IMR-90 (cell line): ENCODE measurements around the gene FUT6. TPM values are rescaled to one million over a fixed set of nuclear protein-coding genes. Genes with fewer than 3 reads are reported as not detected.

ENCODE experiments used
- ATAC-seq: fragments of 200-7000 bp; cut with Tn5 transposase; 2 replicates; pipeline ENCODE4 v1.9.1; 2020; ENCODE audit warnings: low read depth, mild to moderate bottlenecking, moderate library complexity
- BruUV-seq: library from RNA; stranded (reverse); fragments of 400-500 nt; replicated peaks from 2 replicates; lab custom pipeline; 2021; lab: Mats Ljungman, UMichigan
- CTCF ChIA-PET: fragments of 300-600 bp; formaldehyde crosslinking; extraction: SDS; loops from one replicate; lab custom pipeline; 2021; ENCODE audit warnings: antibody characterized with exemption; lab: Yijun Ruan, JAX
- POLR2A ChIA-PET: fragments of 300-600 bp; sonication (Branson Sonifier 250); formaldehyde crosslinking; loops from one replicate; lab custom pipeline; 2022; ENCODE audit warnings: antibody characterized with exemption; ENCODE audit not compliant: unreplicated experiment; lab: Charles Lee
- DNase-seq: peaks from one replicate; pipeline ENCODE4 v3.0.0; 2013
- H2AFZ ChIP-seq: replicated peaks from 2 replicates; pipeline ENCODE3; 2013; ENCODE audit warnings: low read length, mild to moderate bottlenecking; ENCODE audit not compliant: poor library complexity
- H2AK5ac ChIP-seq: 2 replicates; pipeline ENCODE4 v1.6.1; 2013; ENCODE audit warnings: low read depth, low read length, inconsistent platforms
- H2AK9ac ChIP-seq: replicated peaks from 2 replicates; pipeline ENCODE3; 2013; ENCODE audit warnings: mild to moderate bottlenecking, low read depth, low read length, moderate library complexity; ENCODE audit not compliant: poor library complexity
- H2BK120ac ChIP-seq: 2 replicates; pipeline ENCODE4 v1.6.1; 2013; ENCODE audit warnings: low read depth, low read length, inconsistent platforms
- H2BK15ac ChIP-seq: 3 replicates; pipeline ENCODE4 v1.6.1; 2013; ENCODE audit warnings: low read depth, low read length, inconsistent platforms
- H2BK20ac ChIP-seq: 2 replicates; pipeline ENCODE4 v1.6.1; 2013; ENCODE audit warnings: low read depth, mild to moderate bottlenecking, inconsistent platforms, low read length, moderate library complexity
- H2BK5ac ChIP-seq: 2 replicates; pipeline ENCODE4 v1.6.1; 2013; ENCODE audit warnings: mild to moderate bottlenecking, low read depth, low read length, inconsistent platforms; ENCODE audit not compliant: poor library complexity, severe bottlenecking
- H3K14ac ChIP-seq: replicated peaks from 2 replicates; pipeline ENCODE4 v1.6.1; 2013; ENCODE audit warnings: low read depth, low read length, inconsistent platforms
- H3K18ac ChIP-seq: 2 replicates; pipeline ENCODE4 v1.6.1; 2013; ENCODE audit warnings: low read depth, low read length, control low read depth
- H3K23ac ChIP-seq: 2 replicates; pipeline ENCODE4 v1.6.1; 2013; ENCODE audit warnings: low read depth, low read length, inconsistent platforms
- H3K27ac ChIP-seq: 2 replicates; pipeline ENCODE4 v1.5.1; 2013; ENCODE audit warnings: mild to moderate bottlenecking, control low read depth, low read length; ENCODE audit not compliant: insufficient read depth
- H3K27me3 ChIP-seq: 2 replicates; pipeline ENCODE4 v1.6.1; 2013; ENCODE audit warnings: low read length; ENCODE audit not compliant: control insufficient read depth, insufficient read depth
- H3K36me3 ChIP-seq: 2 replicates; pipeline ENCODE4 v1.6.1; 2013; ENCODE audit warnings: low read length, mixed read lengths; ENCODE audit not compliant: control insufficient read depth, insufficient read depth
- H3K4ac ChIP-seq: 2 replicates; pipeline ENCODE4 v1.6.1; 2013; ENCODE audit warnings: low read depth, low read length, inconsistent platforms
- H3K4me1 ChIP-seq: 2 replicates; pipeline ENCODE4 v1.6.1; 2013; ENCODE audit warnings: low read length, mixed read lengths; ENCODE audit not compliant: control insufficient read depth, insufficient read depth
- H3K4me2 ChIP-seq: 2 replicates; pipeline ENCODE4 v1.6.1; 2013; ENCODE audit warnings: low read depth, mild to moderate bottlenecking, control low read depth, low read length, moderate library complexity
- H3K4me3 ChIP-seq: 2 replicates; pipeline ENCODE4 v1.5.1; 2013; ENCODE audit warnings: low read depth, mild to moderate bottlenecking, control low read depth, low read length, moderate library complexity; ENCODE audit not compliant: insufficient read depth
- H3K56ac ChIP-seq: 2 replicates; pipeline ENCODE4 v1.6.1; 2013; ENCODE audit warnings: low read length, inconsistent platforms; ENCODE audit not compliant: insufficient read depth; ENCODE audit errors: extremely low read depth
- H3K79me1 ChIP-seq, 2 experiments: 2 replicates each; pipeline ENCODE4 v1.6.1; 2013; ENCODE audit warnings: low read length in 2 of 2, inconsistent platforms in 1 of 2, low read depth in 1 of 2
- H3K9ac ChIP-seq: 2 replicates; pipeline ENCODE4 v1.6.1; 2013; ENCODE audit warnings: low read depth, low read length, control low read depth
- H3K9me1 ChIP-seq: 2 replicates; pipeline ENCODE4 v1.6.1; 2013; ENCODE audit warnings: low read length, inconsistent platforms; ENCODE audit not compliant: insufficient read depth
- H3K9me3 ChIP-seq: 2 replicates; pipeline ENCODE4 v1.6.1; 2013; ENCODE audit warnings: low read length; ENCODE audit not compliant: control insufficient read depth, insufficient read depth
- H4K20me1 ChIP-seq: 2 replicates; pipeline ENCODE4 v1.6.1; 2013; ENCODE audit warnings: low read length, inconsistent platforms; ENCODE audit not compliant: insufficient read depth
- H4K5ac ChIP-seq: 2 replicates; pipeline ENCODE4 v1.6.1; 2013; ENCODE audit warnings: mild to moderate bottlenecking, low read depth, low read length, control low read depth
- H4K8ac ChIP-seq, 2 experiments: 2 replicates each; pipeline ENCODE4 v1.6.1; 2013; ENCODE audit warnings: low read depth in 2 of 2, low read length in 2 of 2, control low read depth in 1 of 2, inconsistent platforms in 1 of 2
- H4K91ac ChIP-seq: 2 replicates; pipeline ENCODE4 v1.6.1; 2013; ENCODE audit warnings: low read depth, low read length, inconsistent platforms; ENCODE audit not compliant: insufficient read depth
- RCOR1 ChIP-seq: IDR thresholded peaks from 2 replicates; pipeline ENCODE4 v1.6.1; 2012; ENCODE audit warnings: mild to moderate bottlenecking, low read length, improper control_type of control experiment; ENCODE audit not compliant: insufficient replicate concordance
- SMC3 ChIP-seq: fragments of 150-350 bp; IDR thresholded peaks from 2 replicates; pipeline ENCODE4 v1.6.1; 2016; ENCODE audit warnings: low read depth, mild to moderate bottlenecking, antibody characterized with exemption, low read length, moderate library complexity
- WGBS, 2 experiments: methylation state at CpG; one replicate each; pipeline versions ENCODE4 v1.1.5 to v1.1.7; 2013; ENCODE audit warnings: missing lambda C conversion rate in 2 of 2; ENCODE audit not compliant: insufficient read length in 1 of 2; ENCODE audit errors: extremely low coverage in 2 of 2; 5-methylcytosine and 5-hydroxymethylcytosine counted together
- dilution Hi-C: fragments of 300-500 bp; cut with HindIII; formaldehyde crosslinking; loops from one replicate; pipeline ENCODE4 v1.14.3; 2018; ENCODE audit warnings: low sequenced_read_pairs; ENCODE audit not compliant: unreplicated experiment
- in situ Hi-C: fragments of 300-500 bp; cut with MboI; formaldehyde crosslinking; loops from 3 replicates; pipeline ENCODE4 v1.14.3; 2019; ENCODE audit warnings: low sequenced_read_pairs, inconsistent platforms, mixed read lengths
- intact Hi-C: fragments of 100-400 bp; cut with micrococcal nuclease; formaldehyde crosslinking; loops from 2 replicates; pipeline ENCODE4 v1.10.0; 2022
- polyA plus RNA-seq, 3 experiments: library from polyadenylated mRNA; depleted of rRNA; stranded (reverse); fragments of >200 nt; gene quantifications; 2 replicates each; pipeline ENCODE4 v1.2.3, GENCODE V29; 2012; ENCODE audit warnings: low replicate concordance in 1 of 3
- total RNA-seq: library from RNA; depleted of rRNA; stranded (reverse); fragments of >200 nt; gene quantifications from 2 replicates; pipeline ENCODE4 v1.2.3, GENCODE V29; 2012

FUT6 gene
- total and polyA plus RNA-seq, 2 of the 4 experiments (the other 2 are of a cell fraction), result not detected

DNA sequence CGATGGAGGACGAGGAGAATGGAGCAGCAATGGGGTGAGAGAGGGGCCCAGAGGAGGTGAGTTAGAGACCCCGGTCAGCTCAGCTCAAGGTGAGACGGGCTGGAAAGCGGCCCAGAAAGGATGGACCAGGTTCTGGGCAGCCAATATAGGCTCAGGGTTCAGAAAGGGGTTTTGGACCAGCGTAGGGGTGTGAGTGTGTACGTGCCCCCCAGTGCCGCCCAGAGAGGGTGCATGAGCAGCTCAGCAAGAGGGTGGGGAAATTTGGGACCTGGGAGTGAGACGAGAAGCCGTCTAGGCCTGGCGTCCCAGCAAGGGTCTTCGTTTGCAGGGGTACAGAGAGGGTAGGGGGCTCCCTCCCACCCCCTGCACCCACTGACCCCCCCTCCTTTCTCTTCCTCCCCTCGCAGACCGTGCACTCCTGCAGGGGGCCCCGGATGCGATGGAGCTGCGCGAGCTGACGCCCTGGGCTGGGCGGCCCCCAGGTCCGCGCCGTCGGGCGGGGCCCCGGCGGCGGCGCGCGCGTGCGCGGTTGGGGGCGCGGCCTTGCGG lies 12.1 kb downstream of the FUT6 start:
- Histone ChIP-seq H4K91ac (no peak overlapping the region; the same call in 1 of the 2 replicates), H4K5ac (peak overlapping the region; percentile 81), H3K14ac (no peak overlapping the region), H3K18ac (peak overlapping the region; percentile 5; the same call in 1 of the 2 replicates), H3K4me2 (peak overlapping the region; percentile 46; the same call in 1 of the 2 replicates), H2BK15ac (no peak overlapping the region), H3K27ac (no peak overlapping the region), H3K79me1 (peaks cover 0 to 6% of the 10 kb centered on the region in 2 experiments; a peak in 2 of 4 replicates), H3K56ac (no peak overlapping the region), H2BK5ac (no peak overlapping the region), H3K27me3 (no peaks in the 10 kb centered on the region; the same call in 1 of the 2 replicates), H3K23ac (no peak overlapping the region), H3K9me3 (no peaks in the 10 kb centered on the region), H2AFZ (peak overlapping the region; percentile 97), H2AK9ac (peak overlapping the region; percentile 58), H4K8ac (peak overlapping the region; percentile 94 to 97), H3K9ac (peak overlapping the region; percentile 56; the same call in 1 of the 2 replicates), H2BK120ac (no peak overlapping the region), H3K4me3 (peak overlapping the region; percentile 59), H3K4ac (peak overlapping the region; percentile 79), H3K36me3 (no peaks in the 10 kb centered on the region), H3K9me1 (peaks cover 4% of the 10 kb centered on the region; the same call in 1 of the 2 replicates), H2BK20ac (no peak overlapping the region), H3K4me1 (peaks cover 10% of the 10 kb centered on the region), H4K20me1 (no peaks in the 10 kb centered on the region), H2AK5ac (peak overlapping the region; percentile 66; the same call in 1 of the 2 replicates)
- DNase-seq (no peak), ATAC-seq (no peak)
- intact Hi-C loops (loop anchor here (5.0 kb wide), 1 partner anchor 65 kb away; no protein-coding TSS in a partner anchor), dilution Hi-C loops (no loop called here), in situ Hi-C loops (no loop called here)
- CTCF ChIA-PET, result interaction anchor here (0.9 to 2.2 kb wide), 2 partner anchors 23 to 63 kb away, joined by 3 to 7 read pairs; no protein-coding TSS in a partner anchor
- TF ChIP-seq RCOR1 (no peak), SMC3 (no peak)
- 15% methylated on average over 18 of the region's 37 CpGs; no CpG with 5 or more reads in 1 of the 2 experiments for WGBS, 2 experiments
- POLR2A ChIA-PET, result interaction anchor here (0.5 to 0.9 kb wide), 3 partner anchors 23 to 99 kb away, joined by 3 read pairs; no protein-coding TSS in a partner anchor
- BruUV-seq, result no TSS peak
